Hematopoietic multipotent progenitor cell treated with erythropoietin and hydrocortisone succinate and interleukin-3 and kit ligand, for 15 days (in vitro differentiated cells): ENCODE data around the gene SLC38A8.

ENCODE experiments used
- DNase-seq: peaks from one replicate; pipeline ENCODE4 v3.0.0-alpha.2; 2015; ENCODE audit warnings: low spot score

SLC38A8 gene

GRCh38 chr16:83996481-83997252, 45.9 kb downstream of the SLC38A8 start:
- DNase-seq = no peak

- DNase-seq = no peak
Observed at GRCh38 chr16:83995754-83996153, 46.8 kb downstream of the SLC38A8 start.

- DNase-seq = no peak
Observed at GRCh38 chr16:83994703-83995102, 47.9 kb downstream of the SLC38A8 start.

- DNase-seq = no peak
Observed at GRCh38 chr16:83994087-83994486, 48.5 kb downstream of the SLC38A8 start.

- no peak for DNase-seq
Observed at GRCh38 chr16:83992624-83993023, 50.0 kb downstream of the SLC38A8 start.

GRCh38 chr16:83990492-83990891, 52.1 kb downstream of the SLC38A8 start:
- no peak for DNase-seq

- no peak for DNase-seq
Observed at GRCh38 chr16:83989300-83989699, 53.3 kb downstream of the SLC38A8 start.

GRCh38 chr16:83983491-83983890, 59.1 kb downstream of the SLC38A8 start:
- no peak for DNase-seq

- no peak for DNase-seq
Observed at GRCh38 chr16:83981799-83982198, 60.8 kb downstream of the SLC38A8 start.

GRCh38 chr16:83980794-83981193, 61.8 kb downstream of the SLC38A8 start:
- no peak for DNase-seq

GRCh38 chr16:83979441-83979840, 63.2 kb downstream of the SLC38A8 start:
- no peak for DNase-seq

GRCh38 chr16:83978401-83978904, 64.1 kb downstream of the SLC38A8 start:
- DNase-seq = no peak

- no peak for DNase-seq
Observed at GRCh38 chr16:83977056-83977815, 65.4 kb downstream of the SLC38A8 start.

- DNase-seq = no peak
Observed at GRCh38 chr16:83975590-83976260, 66.9 kb downstream of the SLC38A8 start.

- no peak for DNase-seq
Observed at GRCh38 chr16:83974475-83974874, 68.1 kb downstream of the SLC38A8 start.

GRCh38 chr16:83973581-83974385, 68.8 kb downstream of the SLC38A8 start:
- no peak for DNase-seq

GRCh38 chr16:83973077-83973476, 69.5 kb downstream of the SLC38A8 start:
- no peak for DNase-seq

GRCh38 chr16:83972256-83973008, 70.2 kb downstream of the SLC38A8 start:
- DNase-seq = no peak

- DNase-seq = no peak
Observed at GRCh38 chr16:83971165-83972130, 71.1 kb downstream of the SLC38A8 start.

GRCh38 chr16:83970430-83970815, 72.2 kb downstream of the SLC38A8 start:
- DNase-seq = no peak
